H1 (cell line): ENCODE measurements around the gene LCN15. TPM values are rescaled to one million over a fixed set of nuclear protein-coding genes. Genes with fewer than 3 reads are reported as not detected.
A peak's percentile ranks its signal among the peaks of the same experiment; 100 is the strongest.

ENCODE experiments used
- CTCF ChIA-PET: fragments of 300-600 bp; sonication (Branson Sonifier 250); formaldehyde crosslinking; loops from one replicate; lab custom pipeline; 2021; ENCODE audit not compliant: partially characterized antibody; lab: Charles Lee
- POLR2A ChIA-PET: fragments of 300-600 bp; sonication (Branson Sonifier 250); formaldehyde crosslinking; loops from one replicate; lab custom pipeline; 2021; ENCODE audit warnings: inconsistent platforms; ENCODE audit not compliant: partially characterized antibody; lab: Charles Lee
- DNase-seq, 2 experiments: peaks; one replicate each; pipeline versions ENCODE4 v3.0.0 to v3.0.0-alpha.2; 2010 to 2022; ENCODE audit warnings: low spot score in 2 of 2, low read depth in 1 of 2, mixed read lengths in 1 of 2
- FAIRE-seq: peaks from 2 replicates; lab custom pipeline; 2011; peaks lifted over from hg19 to GRCh38; lab: Jason Lieb, UNC
- H2AFZ ChIP-seq: 2 replicates; pipeline ENCODE4 v1.8.1; 2012; ENCODE audit warnings: low read length, inconsistent platforms
- H2AK5ac ChIP-seq: 2 replicates; pipeline ENCODE4 v1.6.1; 2013; ENCODE audit warnings: low read depth, low read length
- H2BK120ac ChIP-seq: replicated peaks from 2 replicates; pipeline ENCODE3; 2013; ENCODE audit warnings: low read depth, low read length, inconsistent platforms
- H2BK12ac ChIP-seq: 2 replicates; pipeline ENCODE4 v1.6.1; 2013; ENCODE audit warnings: low read depth, low read length
- H2BK15ac ChIP-seq: 2 replicates; pipeline ENCODE4 v1.6.1; 2013; ENCODE audit warnings: low read length
- H2BK20ac ChIP-seq: 2 replicates; pipeline ENCODE4 v1.6.1; 2013; ENCODE audit warnings: low read length
- H2BK5ac ChIP-seq: 2 replicates; pipeline ENCODE4 v1.6.1; 2013; ENCODE audit warnings: low read depth, low read length
- H3K14ac ChIP-seq: 2 replicates; pipeline ENCODE4 v1.6.1; 2013; ENCODE audit warnings: inconsistent platforms; ENCODE audit not compliant: insufficient read length
- H3K18ac ChIP-seq: 2 replicates; pipeline ENCODE4 v1.6.1; 2013; ENCODE audit warnings: low read length; ENCODE audit errors: extremely low read depth
- H3K23ac ChIP-seq: 2 replicates; pipeline ENCODE4 v1.6.1; 2013; ENCODE audit warnings: inconsistent platforms; ENCODE audit not compliant: insufficient read length
- H3K23me2 ChIP-seq: 2 replicates; pipeline ENCODE4 v1.6.1; 2013; ENCODE audit warnings: low read depth, low read length
- H3K27ac ChIP-seq: 2 replicates; pipeline ENCODE4 v1.6.1; 2011; ENCODE audit warnings: low read depth, low read length, inconsistent platforms
- H3K27me3 ChIP-seq, 4 experiments: replicated peaks in 1 of 4; 1 replicate in 1 of 4; 2 replicates in 3 of 4; pipeline versions ENCODE4 v1.6.1 to v1.8.1; 2011 to 2013; ENCODE audit warnings: low read length in 3 of 4, mild to moderate bottlenecking in 3 of 4, inconsistent platforms in 2 of 4, mixed read lengths in 2 of 4, moderate library complexity in 1 of 4; ENCODE audit not compliant: control insufficient read depth in 3 of 4, insufficient read depth in 3 of 4; ENCODE audit errors: extremely low read depth in 1 of 4
- H3K36me3 ChIP-seq, 4 experiments: 2 replicates each; pipeline versions ENCODE4 v1.6.1 to v1.8.1; 2011 to 2013; ENCODE audit warnings: mild to moderate bottlenecking in 4 of 4, low read length in 3 of 4, moderate library complexity in 2 of 4, control low read depth in 1 of 4, inconsistent platforms in 1 of 4; ENCODE audit not compliant: insufficient read depth in 4 of 4, control insufficient read depth in 2 of 4
- H3K4ac ChIP-seq: replicated peaks from 2 replicates; pipeline ENCODE3; 2013; ENCODE audit warnings: low read length, low read depth, mixed read lengths, inconsistent platforms; ENCODE audit not compliant: insufficient read length
- H3K4me1 ChIP-seq, 4 experiments: replicated peaks in 1 of 4; 1 replicate in 1 of 4; 2 replicates in 3 of 4; pipeline versions ENCODE4 v1.6.1 to v1.8.1; 2011 to 2013; ENCODE audit warnings: low read length in 3 of 4, inconsistent platforms in 2 of 4, mixed read lengths in 1 of 4; ENCODE audit not compliant: insufficient read depth in 4 of 4, control insufficient read depth in 3 of 4
- H3K4me2 ChIP-seq, 2 experiments: 2 replicates each; pipeline versions ENCODE4 v1.6.1 to v1.8.1; 2011 to 2013; ENCODE audit warnings: low read depth in 2 of 2, low read length in 2 of 2, control low read depth in 1 of 2, inconsistent platforms in 1 of 2, mild to moderate bottlenecking in 1 of 2; ENCODE audit not compliant: insufficient read depth in 1 of 2
- H3K4me3 ChIP-seq, 4 experiments: fragments of 200-600, 300-600 bp in 1 of 4; sonication (generic), shearing (Covaris generic), sonication (Bioruptor Twin) in 1 of 4; 2 replicates each; pipeline versions ENCODE4 v1.5.1 to v1.8.1; 2011 to 2016; ENCODE audit warnings: low read length in 4 of 4, low read depth in 3 of 4, control low read depth in 2 of 4, inconsistent platforms in 2 of 4, mild to moderate bottlenecking in 2 of 4, mixed read lengths in 1 of 4, moderate library complexity in 1 of 4; ENCODE audit not compliant: insufficient read depth in 2 of 4; ENCODE audit errors: extremely low read depth in 1 of 4
- H3K56ac ChIP-seq: replicated peaks from 2 replicates; pipeline ENCODE3; 2013; ENCODE audit warnings: low read depth, mild to moderate bottlenecking, mixed read lengths, low read length, inconsistent platforms; ENCODE audit not compliant: insufficient read length
- H3K79me1 ChIP-seq: 2 replicates; pipeline ENCODE4 v1.6.1; 2013; ENCODE audit warnings: low read depth, low read length, control low read depth
- H3K79me2 ChIP-seq, 2 experiments: 2 replicates each; pipeline versions ENCODE4 v1.6.1 to v1.8.1; 2012 to 2013; ENCODE audit warnings: low read length in 2 of 2, mild to moderate bottlenecking in 2 of 2, inconsistent platforms in 1 of 2; ENCODE audit not compliant: insufficient read depth in 2 of 2, control insufficient read depth in 1 of 2
- H3K9ac ChIP-seq, 4 experiments: replicated peaks in 1 of 4; 1 replicate in 1 of 4; 2 replicates in 3 of 4; pipeline versions ENCODE4 v1.6.1 to v1.8.1; 2011 to 2013; ENCODE audit warnings: low read depth in 3 of 4, low read length in 3 of 4, control low read depth in 2 of 4, mild to moderate bottlenecking in 2 of 4, moderate library complexity in 2 of 4, inconsistent platforms in 1 of 4; ENCODE audit errors: extremely low read depth in 1 of 4
- H3K9me3 ChIP-seq, 2 experiments: 2 replicates each; pipeline versions ENCODE4 v1.6.1 to v1.8.1; 2012 to 2013; ENCODE audit warnings: mild to moderate bottlenecking in 2 of 2, moderate library complexity in 2 of 2, control low read depth in 1 of 2, inconsistent platforms in 1 of 2, low read depth in 1 of 2, low read length in 1 of 2, mixed read lengths in 1 of 2; ENCODE audit not compliant: insufficient read depth in 2 of 2
- H4K20me1 ChIP-seq, 2 experiments: replicated peaks in 1 of 2; 2 replicates each; pipeline versions ENCODE3 to v1.8.1; 2011 to 2013; ENCODE audit warnings: inconsistent platforms in 2 of 2, low read length in 2 of 2, mild to moderate bottlenecking in 1 of 2; ENCODE audit not compliant: insufficient read depth in 2 of 2, control insufficient read depth in 1 of 2
- H4K5ac ChIP-seq: 2 replicates; pipeline ENCODE4 v1.6.1; 2013; ENCODE audit warnings: low read length, low read depth, mixed read lengths, inconsistent platforms; ENCODE audit not compliant: insufficient read length
- H4K8ac ChIP-seq: 2 replicates; pipeline ENCODE4 v1.8.0; 2013; ENCODE audit warnings: mild to moderate bottlenecking, moderate library complexity, low read length, inconsistent platforms; ENCODE audit not compliant: insufficient read depth; ENCODE audit errors: extremely low read depth
- H4K91ac ChIP-seq: replicated peaks from 2 replicates; pipeline ENCODE3; 2013; ENCODE audit warnings: low read length, mixed read lengths, inconsistent platforms; ENCODE audit not compliant: insufficient read length
- ATF3 ChIP-seq: IDR thresholded peaks from 2 replicates; pipeline ENCODE4 v1.6.1; 2011; ENCODE audit warnings: low read depth, mild to moderate bottlenecking, low read length; ENCODE audit not compliant: insufficient read depth
- HDAC2 ChIP-seq, 2 experiments: fragments of 300-600 bp in 1 of 2; sonication (generic) in 1 of 2; IDR thresholded peaks; 2 replicates each; pipeline ENCODE4 v1.6.1; 2011 to 2012; ENCODE audit warnings: low read depth in 2 of 2, low read length in 2 of 2, mild to moderate bottlenecking in 2 of 2, moderate library complexity in 2 of 2, borderline replicate concordance in 1 of 2, inconsistent platforms in 1 of 2
- JUND ChIP-seq: IDR thresholded peaks from 2 replicates; pipeline ENCODE4 v1.6.1; 2011; ENCODE audit warnings: mild to moderate bottlenecking, improper control_type of control experiment, low read length
- KDM4A ChIP-seq: IDR thresholded peaks from one replicate; pipeline ENCODE4 v1.7.1; 2012; ENCODE audit warnings: low read depth, mild to moderate bottlenecking, moderate library complexity, low read length, inconsistent platforms; ENCODE audit not compliant: severe bottlenecking
- RFX5 ChIP-seq: IDR thresholded peaks from 2 replicates; pipeline ENCODE4 v1.6.1; 2011; ENCODE audit warnings: low read depth, low read length, improper control_type of control experiment, borderline replicate concordance
- SIN3A ChIP-seq, 2 experiments: IDR thresholded peaks in 1 of 2; conservative IDR thresholded peaks in 1 of 2; 2 replicates each; pipeline ENCODE4 v1.6.1; 2011 to 2012; ENCODE audit warnings: low read length in 2 of 2, improper control_type of control experiment in 1 of 2, low read depth in 1 of 2, mild to moderate bottlenecking in 1 of 2
- SUZ12 ChIP-seq: fragments of 200-600 bp; sonication (generic); IDR thresholded peaks from 2 replicates; pipeline ENCODE4 v1.6.1; 2012; ENCODE audit warnings: mild to moderate bottlenecking, inconsistent platforms, low read length, moderate library complexity, mixed read lengths
- TAF7 ChIP-seq: optimal IDR thresholded peaks from 2 replicates; pipeline ENCODE3; 2011; ENCODE audit warnings: low read depth, mild to moderate bottlenecking, inconsistent platforms, low read length, moderate library complexity, borderline replicate concordance
- TBP ChIP-seq: IDR thresholded peaks from 2 replicates; pipeline ENCODE4 v1.6.1; 2011; ENCODE audit warnings: low read depth, low read length, improper control_type of control experiment
- TCF12 ChIP-seq: IDR thresholded peaks from 2 replicates; pipeline ENCODE4 v1.6.1; 2011; ENCODE audit warnings: low read depth, mild to moderate bottlenecking, low read length
- YY1 ChIP-seq: IDR thresholded peaks from 2 replicates; pipeline ENCODE4 v1.6.1; 2011; ENCODE audit warnings: low read depth, mild to moderate bottlenecking, low read length
- ZNF274 ChIP-seq: IDR thresholded peaks from 2 replicates; pipeline ENCODE4 v1.7.0; 2012; ENCODE audit warnings: low read length, borderline replicate concordance; ENCODE audit errors: extremely low read depth
- WGBS, 2 experiments: shearing (Covaris generic) in 1 of 2; methylation state at CpG; one replicate each; pipeline versions ENCODE4 v1.1.6 to v1.1.7; 2013 to 2015; ENCODE audit warnings: low lambda C conversion rate in 2 of 2, mixed read lengths in 2 of 2, inconsistent platforms in 1 of 2, low coverage in 1 of 2, missing lambda C conversion rate in 1 of 2; ENCODE audit not compliant: insufficient replicate concordance in 2 of 2, insufficient coverage in 1 of 2, insufficient read length in 1 of 2; ENCODE audit errors: extremely low coverage in 1 of 2, missing lambda C conversion rate in 1 of 2; 5-methylcytosine and 5-hydroxymethylcytosine counted together
- polyA plus RNA-seq, 7 experiments: library from polyadenylated mRNA; depleted of rRNA in 3 of 7; stranded (reverse) in 5 of 7; unstranded in 2 of 7; fragments of >200 nt in 5 of 7; fragments of 200-250 nt in 2 of 7; gene quantifications; 1 replicate in 5 of 7; 2 replicates in 1 of 7; 4 replicates in 1 of 7; pipeline versions ENCODE4 v1.2.1 to v1.2.3, GENCODE V29; 2011 to 2013; ENCODE audit warnings: missing spikeins in 2 of 7, mixed read lengths in 2 of 7
- total RNA-seq: library from RNA; stranded (reverse); fragmentation: NEBNext Ultra II Directional; extraction: Animal tissue kit (Norgen Biotek cat#: 25700); gene quantifications from 2 replicates; pipeline ENCODE4 v1.2.1, GENCODE V29; 2021

The LCN15 gene
- total and polyA plus RNA-seq, 2 of the 8 experiments (the other 6 are each of a cell fraction or from before 2014, with no cell fraction given), result 0.08 to 0.47 TPM

- FAIRE-seq (no peak), DNase-seq (no peak)
- 90% methylated on average over 12 of the region's 12 CpGs; no CpG with 5 or more reads in 1 of the 2 experiments for WGBS, 2 experiments
- CTCF ChIA-PET, result interaction anchor here (0.8 to 9.6 kb wide), 5 partner anchors 7 to 16 kb away, joined by 3 to 88 read pairs (median 37); partner anchors contain the start of genes LCN15 and LCN8
- Histone ChIP-seq H3K27ac (no peak overlapping the region), H2BK120ac (no peak overlapping the region), H3K4ac (no peak overlapping the region), H3K79me1 (no peaks in the 10 kb centered on the region), H3K27me3 (peaks cover 0 to 4% (median 1%) of the 10 kb centered on the region in 4 experiments; a peak in 3 of 7 replicates), H3K18ac (no peak overlapping the region), H3K9me3 (peaks cover 0 to 7% of the 10 kb centered on the region in 2 experiments), H3K9ac (no peak overlapping the region), H4K91ac (no peak overlapping the region), H2AK5ac (no peak overlapping the region), H3K4me2 (no peak overlapping the region), H2BK15ac (no peak overlapping the region), H3K4me1 (no peaks in the 10 kb centered on the region), H3K56ac (no peak overlapping the region), H3K36me3 (no peaks in the 10 kb centered on the region), H4K20me1 (no peaks in the 10 kb centered on the region), H2BK5ac (no peak overlapping the region), H2BK20ac (no peak overlapping the region), H3K14ac (no peak overlapping the region), H2BK12ac (no peak overlapping the region), H4K5ac (no peak overlapping the region), H3K23ac (no peak overlapping the region), H3K23me2 (no peaks in the 10 kb centered on the region), H3K4me3 (no peak overlapping the region), H2AFZ (no peak overlapping the region), H3K79me2 (no peaks in the 10 kb centered on the region), H4K8ac (peak overlapping the region; percentile 28; the same call in 1 of the 2 replicates)
- POLR2A ChIA-PET, result interaction anchor here (1.0 to 2.4 kb wide), 2 partner anchors 9 to 47 kb away, joined by 3 to 5 read pairs; no protein-coding TSS in a partner anchor
- no peak for TF ChIP-seq JUND
- no peak for TF ChIP-seq SIN3A (conservative IDR thresholded peaks at IDR 0.05 in 1 of 2, IDR thresholded peaks at IDR 0.05 in 1 of 2; ENCODE audit: low read depth in 1 of 2, low read length in 2 of 2)
- no peak for TF ChIP-seq HDAC2 (IDR thresholded peaks at IDR 0.05; ENCODE audit: borderline replicate concordance in 1 of 2, low read depth in 2 of 2, low read length in 2 of 2)
- no peak for TF ChIP-seq YY1
- TF ChIP-seq TBP, result no peak
- TF ChIP-seq ATF3, result no peak
- TF ChIP-seq ZNF274, result no peak
- TF ChIP-seq KDM4A, result no peak
- no peak for TF ChIP-seq TCF12
- no peak for TF ChIP-seq TAF7
- TF ChIP-seq RFX5, result no peak
- TF ChIP-seq SUZ12, result no peak
Observed at GRCh38 chr9:136774416-136775045, 10.2 kb upstream of the LCN15 start.
